Prostate gland (tissue), 2 donors: Measurements from ENCODE around the gene MYEOV.

Source experiments
- CTCF ChIP-seq, 4 experiments: fragments of 200-600 bp in 2 of 4; fragments of 450-650 bp in 2 of 4; sonication (generic) in 2 of 4; IDR thresholded peaks; 1 replicate in 3 of 4; 2 replicates in 1 of 4; pipeline ENCODE4 v1.5.1; 2016 to 2019; ENCODE audit warnings: antibody characterized with exemption in 4 of 4, mild to moderate bottlenecking in 2 of 4, moderate library complexity in 2 of 4
- POLR2A ChIP-seq: fragments of 450-650 bp; IDR thresholded peaks from one replicate; pipeline ENCODE4 v1.6.1; 2016; ENCODE audit warnings: antibody characterized with exemption, mild to moderate bottlenecking
- POLR2AphosphoS5 ChIP-seq: sonication (generic); formaldehyde crosslinking; IDR thresholded peaks from one replicate; pipeline ENCODE4 v1.6.1; 2017; ENCODE audit warnings: antibody characterized with exemption

- TF ChIP-seq CTCF (IDR thresholded peaks at IDR 0.05) (no peak), POLR2AphosphoS5 (no peak), POLR2A (no peak)
Observed at GRCh38 chr11:69329581-69329980, 35.6 kb downstream of the MYEOV start.
